Fibroblast of lung (primary cell): Measurements from ENCODE around the gene RAPGEF5.

Experiments used
- CTCF ChIP-seq, 2 donors: IDR thresholded peaks in 1 of 2; conservative IDR thresholded peaks in 1 of 2; 1 replicate in 1 of 2; 2 replicates in 1 of 2; pipeline ENCODE4 v1.5.1; 2011 to 2012; ENCODE audit warnings: low read length in 2 of 2, control low read depth in 1 of 2, inconsistent platforms in 1 of 2, low read depth in 1 of 2, mild to moderate bottlenecking in 1 of 2
- EZH2 ChIP-seq: IDR thresholded peaks from 2 replicates; pipeline ENCODE4 v1.5.1; 2012; ENCODE audit warnings: low read length, control low read depth, mild to moderate bottlenecking; ENCODE audit errors: missing control alignments

- TF ChIP-seq CTCF (conservative IDR thresholded peaks at IDR 0.05 in 1 of 2, IDR thresholded peaks at IDR 0.05 in 1 of 2; ENCODE audit: low read depth in 1 of 2, low read length in 2 of 2), result no peak
- TF ChIP-seq EZH2, result no peak
These were observed 251.4 kb downstream of the RAPGEF5 start for GRCh38 chr7:22105550-22105949.
